AG04450 (cell line): Measurements from ENCODE around the gene YPEL3. TPM values are rescaled to one million over a fixed set of nuclear protein-coding genes. Genes with fewer than 3 reads are reported as not detected.
A peak's percentile ranks its signal among the peaks of the same experiment; 100 is the strongest.

ENCODE experiments used
- CTCF ChIA-PET: fragments of 300-600, 350-600 bp; formaldehyde crosslinking; extraction: SDS; loops from one replicate; lab custom pipeline; 2022; ENCODE audit warnings: antibody characterized with exemption, inconsistent platforms; lab: Charles Lee
- POLR2A ChIA-PET: fragments of 350-600 bp; formaldehyde crosslinking; extraction: SDS; loops from one replicate; lab custom pipeline; 2021; ENCODE audit warnings: antibody characterized with exemption, inconsistent platforms; lab: Yijun Ruan, JAX
- DNase-seq: peaks from one replicate; pipeline ENCODE4 v3.0.0-alpha.2; 2011; ENCODE audit warnings: low read depth, low spot score
- H3K27ac ChIP-seq: one replicate; pipeline ENCODE4 v1.5.1; 2012; ENCODE audit warnings: low read depth, low read length, control low read depth
- H3K27me3 ChIP-seq: one replicate; pipeline ENCODE4 v1.6.0; 2012; ENCODE audit warnings: low read length; ENCODE audit not compliant: control insufficient read depth, insufficient read depth
- H3K4me3 ChIP-seq: 2 replicates; pipeline ENCODE4 v1.5.1; 2011; ENCODE audit warnings: mild to moderate bottlenecking, low read depth, low read length, control low read depth
- H3K9me3 ChIP-seq: 2 replicates; pipeline ENCODE4 v1.5.1; 2012; ENCODE audit warnings: low read length; ENCODE audit not compliant: control insufficient read depth, insufficient read depth
- polyA plus RNA-seq: library from polyadenylated mRNA; depleted of rRNA; stranded (reverse); fragments of >200 nt; gene quantifications from 2 replicates; pipeline ENCODE4 v1.2.3, GENCODE V29; 2011
- TF ChIP-seq, protein P1 (sequence below): IDR thresholded peaks from 2 replicates; pipeline ENCODE4 v1.5.1; 2011; ENCODE audit warnings: low read depth, low read length, control low read depth, inconsistent platforms

Gene YPEL3
- polyA plus RNA-seq, 1 experiment = 15.6 TPM

DNA sequence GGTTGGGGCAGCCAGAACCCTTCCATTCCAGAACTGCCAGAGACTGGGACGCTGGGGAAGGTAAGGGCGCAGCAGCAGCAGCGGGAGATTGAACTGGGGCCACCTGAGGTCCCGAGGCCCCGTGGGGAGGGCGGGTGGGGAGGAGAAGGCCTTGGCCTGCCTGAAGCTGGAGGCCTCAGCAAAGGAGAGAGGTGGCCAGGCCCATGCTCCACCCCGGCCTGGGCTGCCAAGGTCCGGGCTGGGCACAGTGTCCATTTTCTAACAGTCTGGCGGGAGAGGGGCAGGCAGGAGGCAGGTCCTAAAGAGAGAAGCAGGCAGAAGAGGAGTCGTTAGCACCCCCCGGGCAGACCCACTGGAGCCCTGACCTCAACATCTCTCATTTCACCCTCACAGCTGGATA is 18.4 kb upstream of the YPEL3 start:
- no peaks in the 10 kb centered on the region for H3K9me3 ChIP-seq
- no peak for DNase-seq
- no peak overlapping the region for H3K4me3 ChIP-seq
- TF ChIP-seq, protein P1, sequence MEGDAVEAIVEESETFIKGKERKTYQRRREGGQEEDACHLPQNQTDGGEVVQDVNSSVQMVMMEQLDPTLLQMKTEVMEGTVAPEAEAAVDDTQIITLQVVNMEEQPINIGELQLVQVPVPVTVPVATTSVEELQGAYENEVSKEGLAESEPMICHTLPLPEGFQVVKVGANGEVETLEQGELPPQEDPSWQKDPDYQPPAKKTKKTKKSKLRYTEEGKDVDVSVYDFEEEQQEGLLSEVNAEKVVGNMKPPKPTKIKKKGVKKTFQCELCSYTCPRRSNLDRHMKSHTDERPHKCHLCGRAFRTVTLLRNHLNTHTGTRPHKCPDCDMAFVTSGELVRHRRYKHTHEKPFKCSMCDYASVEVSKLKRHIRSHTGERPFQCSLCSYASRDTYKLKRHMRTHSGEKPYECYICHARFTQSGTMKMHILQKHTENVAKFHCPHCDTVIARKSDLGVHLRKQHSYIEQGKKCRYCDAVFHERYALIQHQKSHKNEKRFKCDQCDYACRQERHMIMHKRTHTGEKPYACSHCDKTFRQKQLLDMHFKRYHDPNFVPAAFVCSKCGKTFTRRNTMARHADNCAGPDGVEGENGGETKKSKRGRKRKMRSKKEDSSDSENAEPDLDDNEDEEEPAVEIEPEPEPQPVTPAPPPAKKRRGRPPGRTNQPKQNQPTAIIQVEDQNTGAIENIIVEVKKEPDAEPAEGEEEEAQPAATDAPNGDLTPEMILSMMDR = no peak
- CTCF ChIA-PET = no interaction called here
- H3K27me3 ChIP-seq = no peaks in the 10 kb centered on the region
- POLR2A ChIA-PET = no interaction called here
- H3K27ac ChIP-seq = no peak overlapping the region

GRCh38 chr16:30113711-30114333 is 17.8 kb upstream of the YPEL3 start:
- Histone ChIP-seq H3K4me3 (no peak overlapping the region), H3K27me3 (no peaks in the 10 kb centered on the region), H3K9me3 (no peaks in the 10 kb centered on the region), H3K27ac (peak overlapping the region; percentile 21)
- TF ChIP-seq, protein P1 = no peak
- POLR2A ChIA-PET = no interaction called here
- no peak for DNase-seq
- CTCF ChIA-PET = interaction anchor here (0.5 kb wide), 1 partner anchor 305 kb away, joined by 3 read pairs; no protein-coding TSS in a partner anchor

DNA sequence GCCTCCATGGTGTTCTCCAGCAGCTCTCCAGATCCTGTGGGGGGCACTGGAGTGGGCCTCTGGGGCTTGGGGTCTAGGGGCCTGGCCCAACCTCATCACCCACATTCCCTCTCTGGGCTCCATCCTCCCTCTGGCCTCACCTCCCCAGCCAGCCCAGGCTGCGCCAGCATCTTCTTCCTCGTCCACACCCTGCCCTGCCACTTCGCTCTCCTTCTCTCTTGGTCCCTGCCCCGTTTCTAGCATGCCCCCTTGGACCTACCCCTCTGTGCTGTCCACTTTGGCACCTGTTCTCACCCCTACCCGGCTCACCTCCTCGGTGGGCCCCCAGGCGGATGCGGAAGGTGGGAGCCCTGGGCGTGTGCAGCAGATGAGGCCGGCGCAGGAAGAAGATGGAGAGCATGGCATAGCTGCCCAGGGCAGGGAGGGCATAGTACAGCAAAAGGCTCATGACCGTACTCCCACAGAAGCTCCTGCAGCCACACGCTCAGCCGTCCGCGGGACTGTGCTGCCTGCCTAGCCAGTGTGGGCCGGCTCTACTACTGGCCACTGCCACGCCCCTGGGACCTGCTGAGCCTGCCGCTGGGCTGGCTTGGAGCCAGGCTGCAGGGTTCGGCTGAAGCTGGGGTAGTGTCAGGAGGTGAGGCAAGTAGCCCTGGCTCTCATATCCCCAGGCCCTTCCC is 17.2 kb upstream of the YPEL3 start, which contains the start of gene GDPD3:
GDPD3 (minus strand) TSS at position 507 of the 680 bp plus-strand sequence; CDS start at position 448, 59 bp downstream.
- ChIA-PET CTCF (interaction anchor here (0.5 to 1.8 kb wide), 5 partner anchors 7 to 306 kb away, joined by 3 to 7 read pairs (median 4); partner anchors contain the start of genes TBX6 and YPEL3), POLR2A (no interaction called here)
- TF ChIP-seq, protein P1 = no peak
- no peaks in the 10 kb centered on the region for H3K27me3 ChIP-seq
- no peak for DNase-seq
- peak within 1 kb of the TSS; percentile 21 for H3K27ac ChIP-seq
- no peak within 1 kb of the TSS for H3K4me3 ChIP-seq
- H3K9me3 ChIP-seq = no peaks in the 10 kb centered on the region

- no peak overlapping the region for H3K4me3 ChIP-seq
- H3K27me3 ChIP-seq = no peaks in the 10 kb centered on the region
- no peak overlapping the region for H3K27ac ChIP-seq
- DNase-seq = no peak
- no peaks in the 10 kb centered on the region for H3K9me3 ChIP-seq
- POLR2A ChIA-PET = interaction anchor here (0.7 kb wide), 1 partner anchor 47 kb away, joined by 4 read pairs; the partner anchor contains the start of gene ALDOA
- CTCF ChIA-PET = interaction anchor here (0.6 to 1.8 kb wide), 13 partner anchors 8 to 244 kb away, joined by 3 to 7 read pairs (median 3); partner anchors contain the start of genes TBX6 and YPEL3
- TF ChIP-seq, protein P1 = peak; percentile 63
These were observed 16.4 kb upstream of the YPEL3 start for GRCh38 chr16:30112197-30113030.
